BJ (cell line): Measurements from ENCODE around the gene MED13L. TPM values are rescaled to one million over a fixed set of nuclear protein-coding genes. Genes with fewer than 3 reads are reported as not detected.

Experiments used
- CTCF ChIA-PET: fragments of 350-600 bp; formaldehyde crosslinking; extraction: SDS; loops from one replicate; lab custom pipeline; 2021; ENCODE audit warnings: antibody characterized with exemption, inconsistent platforms; lab: Yijun Ruan, JAX
- POLR2A ChIA-PET: fragments of 300-600 bp; sonication (Branson Sonifier 250); formaldehyde crosslinking; extraction: SDS; loops from one replicate; lab custom pipeline; 2021; ENCODE audit warnings: antibody characterized with exemption; lab: Charles Lee
- DNase-seq: peaks from one replicate; pipeline ENCODE4 v3.0.0-alpha.2; 2011; ENCODE audit warnings: low read depth
- H3K27me3 ChIP-seq: 2 replicates; pipeline ENCODE4 v1.6.0; 2011; ENCODE audit warnings: low read length; ENCODE audit not compliant: control insufficient read depth, insufficient read depth
- H3K36me3 ChIP-seq: 2 replicates; pipeline ENCODE4 v1.5.1; 2011; ENCODE audit warnings: low read length; ENCODE audit not compliant: control insufficient read depth, insufficient read depth
- H3K4me3 ChIP-seq: 2 replicates; pipeline ENCODE4 v1.5.1; 2011; ENCODE audit warnings: low read depth, mild to moderate bottlenecking, control low read depth, low read length
- CTCF ChIP-seq: IDR thresholded peaks from 2 replicates; pipeline ENCODE4 v1.5.1; 2011; ENCODE audit warnings: low read depth, mild to moderate bottlenecking, control low read depth, inconsistent platforms, low read length, moderate library complexity; ENCODE audit not compliant: insufficient read depth
- polyA plus RNA-seq: library from polyadenylated mRNA; depleted of rRNA; stranded (reverse); fragments of >200 nt; gene quantifications from 2 replicates; pipeline ENCODE4 v1.2.3, GENCODE V29; 2011

Gene MED13L
- polyA plus RNA-seq, 1 experiment = 43.7 TPM

GRCh38 chr12:116076399-116076798 lies 201.1 kb downstream of the MED13L start:
- CTCF ChIA-PET = interaction anchor here (1.3 kb wide), 1 partner anchor 15 kb away, joined by 3 read pairs; no protein-coding TSS in a partner anchor
- DNase-seq = no peak

GRCh38 chr12:116074686-116075085 lies 202.8 kb downstream of the MED13L start:
- no peak for DNase-seq
- H3K4me3 ChIP-seq = no peak overlapping the region
- H3K27me3 ChIP-seq = no peaks in the 10 kb centered on the region
- no peak for TF ChIP-seq CTCF
- ChIA-PET POLR2A (no interaction called here), CTCF (no interaction called here)
- no peaks in the 10 kb centered on the region; the same call in 1 of the 2 replicates for H3K36me3 ChIP-seq

More at GRCh38 chr12:116076399-116076798, 201.1 kb downstream of the MED13L start:
- H3K36me3 ChIP-seq = no peaks in the 10 kb centered on the region; the same call in 1 of the 2 replicates
- no peak overlapping the region for H3K4me3 ChIP-seq
- TF ChIP-seq CTCF = no peak
- H3K27me3 ChIP-seq = no peaks in the 10 kb centered on the region
- POLR2A ChIA-PET = no interaction called here

GRCh38 chr12:116071555-116072230 lies 205.8 kb downstream of the MED13L start:
- DNase-seq = no peak
- POLR2A ChIA-PET = no interaction called here
- H3K36me3 ChIP-seq = no peaks in the 10 kb centered on the region
- no peaks in the 10 kb centered on the region for H3K27me3 ChIP-seq
- H3K4me3 ChIP-seq = no peak overlapping the region
- CTCF ChIA-PET = no interaction called here
- no peak for TF ChIP-seq CTCF

GRCh38 chr12:116070444-116070843 lies 207.0 kb downstream of the MED13L start:
- no peak for TF ChIP-seq CTCF
- CTCF ChIA-PET = no interaction called here
- H3K4me3 ChIP-seq = no peak overlapping the region
- no peak for DNase-seq
- H3K27me3 ChIP-seq = no peaks in the 10 kb centered on the region
- H3K36me3 ChIP-seq = no peaks in the 10 kb centered on the region
- POLR2A ChIA-PET = no interaction called here

GRCh38 chr12:116069943-116070342 lies 207.6 kb downstream of the MED13L start:
- TF ChIP-seq CTCF = no peak
- CTCF ChIA-PET = no interaction called here
- no peaks in the 10 kb centered on the region for H3K36me3 ChIP-seq

More at GRCh38 chr12:116069943-116070342, 207.6 kb downstream of the MED13L start:
- H3K4me3 ChIP-seq = no peak overlapping the region
- H3K27me3 ChIP-seq = no peaks in the 10 kb centered on the region
- DNase-seq = no peak
- POLR2A ChIA-PET = interaction anchor here (0.5 kb wide), 1 partner anchor 68 kb away, joined by 4 read pairs; no protein-coding TSS in a partner anchor
